Measurements from ENCODE around the gene RIPPLY1.

- TF ChIP-seq CTCF (IDR thresholded peaks at IDR 0.05) (no peak), GABPA (IDR thresholded peaks at IDR 0.05; ENCODE audit: low read depth) (no peak), RAD21 (IDR thresholded peaks at IDR 0.05; ENCODE audit: low read length) (no peak), USF1 (IDR thresholded peaks at IDR 0.05; ENCODE audit: borderline replicate concordance, low read depth) (no peak), FOXJ3 (CRISPR knock-in tag; IDR thresholded peaks at IDR 0.05) (no peak), NFIC (IDR thresholded peaks at IDR 0.05; ENCODE audit: borderline replicate concordance) (no peak), MXI1 (IDR thresholded peaks at IDR 0.05; ENCODE audit: low read depth, low read length) (no peak), EP300 (IDR thresholded peaks at IDR 0.05; ENCODE audit: borderline replicate concordance in 1 of 2, low read depth in 1 of 2, low read length in 1 of 2) (no peak), TCF12 (IDR thresholded peaks at IDR 0.05) (no peak), MAX (IDR thresholded peaks at IDR 0.05; ENCODE audit: low read depth) (no peak), MEF2A (IDR thresholded peaks at IDR 0.05; ENCODE audit: borderline replicate concordance, low read depth) (no peak), RXRA (IDR thresholded peaks at IDR 0.05; ENCODE audit: borderline replicate concordance, low read depth) (no peak), RFX5 (IDR thresholded peaks at IDR 0.05; ENCODE audit: low read length) (no peak)
- TF ChIP-seq, protein P1, sequence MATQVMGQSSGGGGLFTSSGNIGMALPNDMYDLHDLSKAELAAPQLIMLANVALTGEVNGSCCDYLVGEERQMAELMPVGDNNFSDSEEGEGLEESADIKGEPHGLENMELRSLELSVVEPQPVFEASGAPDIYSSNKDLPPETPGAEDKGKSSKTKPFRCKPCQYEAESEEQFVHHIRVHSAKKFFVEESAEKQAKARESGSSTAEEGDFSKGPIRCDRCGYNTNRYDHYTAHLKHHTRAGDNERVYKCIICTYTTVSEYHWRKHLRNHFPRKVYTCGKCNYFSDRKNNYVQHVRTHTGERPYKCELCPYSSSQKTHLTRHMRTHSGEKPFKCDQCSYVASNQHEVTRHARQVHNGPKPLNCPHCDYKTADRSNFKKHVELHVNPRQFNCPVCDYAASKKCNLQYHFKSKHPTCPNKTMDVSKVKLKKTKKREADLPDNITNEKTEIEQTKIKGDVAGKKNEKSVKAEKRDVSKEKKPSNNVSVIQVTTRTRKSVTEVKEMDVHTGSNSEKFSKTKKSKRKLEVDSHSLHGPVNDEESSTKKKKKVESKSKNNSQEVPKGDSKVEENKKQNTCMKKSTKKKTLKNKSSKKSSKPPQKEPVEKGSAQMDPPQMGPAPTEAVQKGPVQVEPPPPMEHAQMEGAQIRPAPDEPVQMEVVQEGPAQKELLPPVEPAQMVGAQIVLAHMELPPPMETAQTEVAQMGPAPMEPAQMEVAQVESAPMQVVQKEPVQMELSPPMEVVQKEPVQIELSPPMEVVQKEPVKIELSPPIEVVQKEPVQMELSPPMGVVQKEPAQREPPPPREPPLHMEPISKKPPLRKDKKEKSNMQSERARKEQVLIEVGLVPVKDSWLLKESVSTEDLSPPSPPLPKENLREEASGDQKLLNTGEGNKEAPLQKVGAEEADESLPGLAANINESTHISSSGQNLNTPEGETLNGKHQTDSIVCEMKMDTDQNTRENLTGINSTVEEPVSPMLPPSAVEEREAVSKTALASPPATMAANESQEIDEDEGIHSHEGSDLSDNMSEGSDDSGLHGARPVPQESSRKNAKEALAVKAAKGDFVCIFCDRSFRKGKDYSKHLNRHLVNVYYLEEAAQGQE (IDR thresholded peaks at IDR 0.05; ENCODE audit: low read depth, low read length): no peak
Measured at GRCh38 chrX:106912864-106913263, 9.7 kb upstream of the RIPPLY1 start.

All from SK-N-SH (cell line).